Esophagus squamous epithelium (tissue), 4 donors: ENCODE data around the gene FBXL12.

ENCODE experiments used
- POLR2A ChIP-seq, 4 donors: fragments of 450-650 bp; IDR thresholded peaks; one replicate each; pipeline ENCODE4 v1.6.1; 2017; ENCODE audit warnings: antibody characterized with exemption in 4 of 4, mild to moderate bottlenecking in 4 of 4, moderate library complexity in 3 of 4
- TF ChIP-seq, protein P1 (sequence below), 6 experiments: fragments of 450-650 bp in 4 of 6; fragments of 200-600 bp in 2 of 6; sonication (generic) in 2 of 6; IDR thresholded peaks; one replicate each; pipeline ENCODE4 v1.5.1; 2016 to 2019; ENCODE audit warnings: antibody characterized with exemption in 6 of 6, mild to moderate bottlenecking in 4 of 6, moderate library complexity in 4 of 6

GRCh38 chr19:9801976-9802375, 16.9 kb downstream of the FBXL12 start:
- TF ChIP-seq, protein P1, sequence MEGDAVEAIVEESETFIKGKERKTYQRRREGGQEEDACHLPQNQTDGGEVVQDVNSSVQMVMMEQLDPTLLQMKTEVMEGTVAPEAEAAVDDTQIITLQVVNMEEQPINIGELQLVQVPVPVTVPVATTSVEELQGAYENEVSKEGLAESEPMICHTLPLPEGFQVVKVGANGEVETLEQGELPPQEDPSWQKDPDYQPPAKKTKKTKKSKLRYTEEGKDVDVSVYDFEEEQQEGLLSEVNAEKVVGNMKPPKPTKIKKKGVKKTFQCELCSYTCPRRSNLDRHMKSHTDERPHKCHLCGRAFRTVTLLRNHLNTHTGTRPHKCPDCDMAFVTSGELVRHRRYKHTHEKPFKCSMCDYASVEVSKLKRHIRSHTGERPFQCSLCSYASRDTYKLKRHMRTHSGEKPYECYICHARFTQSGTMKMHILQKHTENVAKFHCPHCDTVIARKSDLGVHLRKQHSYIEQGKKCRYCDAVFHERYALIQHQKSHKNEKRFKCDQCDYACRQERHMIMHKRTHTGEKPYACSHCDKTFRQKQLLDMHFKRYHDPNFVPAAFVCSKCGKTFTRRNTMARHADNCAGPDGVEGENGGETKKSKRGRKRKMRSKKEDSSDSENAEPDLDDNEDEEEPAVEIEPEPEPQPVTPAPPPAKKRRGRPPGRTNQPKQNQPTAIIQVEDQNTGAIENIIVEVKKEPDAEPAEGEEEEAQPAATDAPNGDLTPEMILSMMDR (IDR thresholded peaks at IDR 0.05): no peak
- no peak for TF ChIP-seq POLR2A (IDR thresholded peaks at IDR 0.05)
